CD4-positive, alpha-beta T cell treated with Interleukin-15 for 4 hours (primary cell): ENCODE results near the gene LENEP.

ENCODE experiments used
- DNase-seq: peaks from one replicate; pipeline ENCODE4 v3.0.0-alpha.2; 2020; ENCODE audit warnings: low spot score

The LENEP gene

DNA sequence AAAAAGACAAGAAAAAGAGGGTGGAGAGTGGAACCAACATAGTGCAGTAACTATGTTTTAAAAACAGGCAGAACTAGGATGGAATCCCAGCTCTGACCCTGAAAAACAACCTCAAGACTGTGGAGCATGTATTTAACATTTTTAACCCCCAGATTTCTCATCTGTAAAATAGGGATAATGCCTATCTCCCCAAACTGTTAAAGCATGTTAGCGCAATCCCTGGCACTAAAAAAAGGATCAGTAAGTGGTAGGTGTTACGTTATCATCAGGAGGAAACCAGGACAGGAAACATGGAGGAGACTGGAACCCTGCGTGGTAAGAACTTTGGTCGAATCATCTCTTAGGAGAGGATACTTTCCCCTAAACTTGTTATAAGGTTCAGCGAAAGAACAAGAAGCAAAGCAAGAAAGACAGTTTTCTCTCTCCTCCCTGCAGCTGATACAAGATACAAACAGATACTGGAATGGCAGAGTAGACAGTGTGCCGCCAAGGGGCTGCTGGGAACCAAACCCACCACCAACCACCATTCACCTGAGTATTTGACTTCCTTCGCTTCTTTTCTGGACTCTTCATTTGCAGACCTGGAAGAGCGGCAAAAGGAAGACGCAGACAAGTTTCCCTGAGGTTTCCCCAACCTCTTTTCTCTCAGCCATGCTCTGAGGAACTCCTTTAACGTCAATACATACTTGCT is 32.8 kb upstream of the LENEP start:
- no peak for DNase-seq

GRCh38 chr1:154961207-154962155 is 31.9 kb upstream of the LENEP start, which contains the start of gene PYGO2:
Gene PYGO2 (minus strand): TSS chr1:154961782. CDS start chr1:154961576, 206 bp downstream.
- peak; percentile 78 for DNase-seq

DNA sequence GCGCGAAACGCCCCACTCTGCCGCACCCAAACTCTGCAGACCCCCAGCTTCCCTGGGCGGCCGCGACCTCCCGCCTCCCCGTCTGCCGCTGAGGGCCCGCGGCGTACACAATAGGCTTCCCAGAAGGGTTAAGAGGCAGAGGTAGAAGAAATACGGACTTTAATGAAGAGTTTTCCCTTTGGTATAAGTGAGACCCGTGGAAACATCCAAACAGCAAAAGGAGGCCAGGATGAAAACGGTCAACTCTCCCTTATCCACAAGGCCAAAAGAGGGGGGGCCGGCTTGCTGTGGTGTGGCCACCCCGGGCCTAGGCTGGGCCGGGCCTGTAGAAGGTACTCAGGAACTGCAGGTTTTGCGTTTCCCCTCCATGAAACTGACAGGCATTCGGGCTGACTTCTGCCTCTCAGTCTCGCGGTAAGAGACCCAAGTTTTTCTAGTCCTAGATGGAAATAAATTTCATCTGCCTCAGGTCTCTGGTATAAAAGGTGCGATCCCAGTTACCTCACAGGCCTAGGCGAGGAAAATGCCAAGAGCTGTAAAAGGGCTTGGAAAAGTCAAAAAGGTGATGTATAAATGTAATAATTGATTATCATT is 31.1 kb upstream of the LENEP start:
- DNase-seq = no peak

DNA sequence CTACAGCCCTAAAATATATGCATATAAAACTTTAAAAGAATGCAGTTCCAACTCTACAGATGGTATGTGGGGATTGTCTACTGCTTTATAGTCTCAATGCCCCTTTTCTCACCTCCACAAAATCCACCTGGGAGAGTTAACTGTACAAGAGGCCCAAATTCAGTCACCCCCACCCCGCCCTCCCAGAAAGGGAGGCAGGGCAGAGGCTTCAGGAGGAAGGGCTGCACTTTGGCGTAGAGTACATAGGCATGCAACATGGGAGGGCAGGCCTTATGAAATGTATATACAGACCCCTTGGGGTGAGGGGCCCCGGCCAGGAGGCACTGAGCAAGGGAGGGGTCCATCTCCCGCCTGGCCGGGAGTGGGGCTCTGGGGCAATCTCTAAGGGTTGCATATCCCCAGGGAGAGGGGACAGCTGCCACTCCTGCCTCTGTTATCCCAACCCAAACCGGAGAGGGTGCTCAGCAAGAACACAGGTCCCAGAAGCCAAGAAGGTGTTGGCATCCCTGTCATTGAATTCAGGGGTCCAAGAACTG is 30.5 kb upstream of the LENEP start:
- no peak for DNase-seq

- no peak for DNase-seq
Measured at GRCh38 chr1:154963643-154964042, 29.7 kb upstream of the LENEP start.

DNA sequence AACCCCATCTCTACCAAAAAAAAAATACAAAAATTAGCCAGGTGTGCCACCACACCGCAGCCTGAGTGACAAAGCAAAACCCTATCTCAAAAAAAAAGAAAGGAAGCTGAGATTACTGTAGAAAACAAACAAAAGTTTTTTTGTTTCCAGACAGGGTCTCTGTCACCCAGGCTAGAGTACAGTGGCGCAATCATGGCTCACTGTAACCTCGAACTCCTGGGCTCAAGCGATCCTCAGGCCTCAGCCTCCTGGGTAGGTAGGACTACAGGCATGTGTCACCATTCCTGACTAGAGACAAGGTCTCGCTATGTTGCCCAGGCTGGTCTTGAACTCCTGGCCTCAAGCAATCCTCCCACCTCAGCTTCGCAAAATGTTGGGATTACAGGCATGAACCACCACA is 29.0 kb upstream of the LENEP start:
- DNase-seq = no peak

DNA sequence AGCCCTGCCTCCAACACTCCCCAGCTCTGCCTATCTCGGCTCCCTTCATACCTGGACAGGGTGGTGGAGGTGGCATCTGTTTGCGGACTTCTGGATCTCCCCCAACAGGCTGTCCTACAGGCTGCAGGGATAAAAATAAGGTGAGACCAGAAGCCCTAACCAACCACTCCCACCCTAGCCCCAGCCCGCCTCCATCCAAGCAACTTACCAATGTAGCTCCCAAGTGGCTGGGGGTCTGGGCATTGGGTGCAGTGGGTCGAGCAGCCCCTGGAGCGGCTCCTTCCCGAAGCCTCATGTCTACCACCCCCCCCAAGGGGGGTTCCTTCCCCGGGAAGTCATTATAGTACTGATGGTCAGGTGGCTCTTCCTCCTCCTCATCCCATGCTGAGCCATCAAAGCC is 27.3 kb upstream of the LENEP start:
- no peak for DNase-seq

DNA sequence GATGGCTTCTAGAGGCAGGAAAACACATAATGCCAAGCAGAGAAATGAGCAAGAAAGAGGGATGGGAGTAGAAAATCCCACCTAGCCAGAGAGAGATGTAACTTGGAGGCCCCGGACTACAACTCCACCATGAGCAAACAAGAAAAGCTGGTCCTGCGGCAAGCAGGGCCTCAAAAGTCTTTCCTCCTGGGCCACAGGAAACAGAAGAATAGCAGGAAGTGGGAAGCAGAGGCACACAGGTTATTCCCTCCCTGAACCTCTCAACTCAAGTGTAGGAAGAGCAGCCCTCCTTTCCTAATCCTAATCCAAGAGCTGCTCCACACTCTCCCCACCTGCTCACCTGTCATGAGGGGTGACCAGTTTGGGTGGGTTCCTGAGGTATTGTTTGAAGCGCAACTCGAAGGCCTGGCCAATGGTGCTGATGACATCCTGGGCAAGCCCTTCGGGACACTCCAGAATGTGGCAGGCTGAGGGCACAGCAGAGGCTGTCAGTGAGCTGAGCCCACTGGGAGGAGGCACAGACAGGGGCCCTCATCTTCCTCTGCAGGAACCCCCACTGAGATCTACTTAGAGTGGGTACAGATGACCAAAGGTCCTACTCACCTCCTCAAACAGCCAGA is 25.9 kb upstream of the LENEP start:
- DNase-seq = no peak

GRCh38 chr1:154968731-154969130 is 24.7 kb upstream of the LENEP start:
- DNase-seq = no peak

GRCh38 chr1:154969246-154969645 is 24.1 kb upstream of the LENEP start:
- no peak for DNase-seq

DNA sequence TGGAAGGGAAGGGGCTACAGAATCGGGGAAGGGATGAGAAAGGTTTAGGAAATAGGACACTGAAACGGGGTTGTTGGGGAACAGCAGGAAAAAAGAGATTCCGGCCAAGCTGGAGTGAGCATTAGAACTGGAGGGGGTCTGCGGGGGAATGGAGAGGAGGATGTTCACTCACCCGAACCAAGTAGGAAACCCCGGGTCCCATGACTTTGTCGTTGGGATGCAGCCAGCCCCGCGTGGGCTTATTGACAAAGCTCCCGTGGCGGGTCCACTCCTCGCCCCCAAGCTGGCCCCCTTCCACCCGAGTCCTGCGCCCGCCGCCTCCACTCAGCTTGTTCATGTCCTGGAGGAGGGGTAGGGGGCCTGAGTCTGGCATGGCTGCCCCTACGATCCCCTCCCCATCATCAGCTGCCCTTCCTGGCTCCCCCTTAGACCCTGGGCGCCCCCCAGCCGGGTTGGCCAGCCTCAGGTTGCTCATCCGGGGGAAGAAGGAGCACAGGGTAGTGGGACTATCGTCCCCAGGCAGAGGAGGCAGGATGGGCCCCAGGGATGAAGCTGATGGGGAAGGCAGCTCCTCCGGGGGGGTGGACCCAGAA is 23.4 kb upstream of the LENEP start:
- DNase-seq = no peak

DNA sequence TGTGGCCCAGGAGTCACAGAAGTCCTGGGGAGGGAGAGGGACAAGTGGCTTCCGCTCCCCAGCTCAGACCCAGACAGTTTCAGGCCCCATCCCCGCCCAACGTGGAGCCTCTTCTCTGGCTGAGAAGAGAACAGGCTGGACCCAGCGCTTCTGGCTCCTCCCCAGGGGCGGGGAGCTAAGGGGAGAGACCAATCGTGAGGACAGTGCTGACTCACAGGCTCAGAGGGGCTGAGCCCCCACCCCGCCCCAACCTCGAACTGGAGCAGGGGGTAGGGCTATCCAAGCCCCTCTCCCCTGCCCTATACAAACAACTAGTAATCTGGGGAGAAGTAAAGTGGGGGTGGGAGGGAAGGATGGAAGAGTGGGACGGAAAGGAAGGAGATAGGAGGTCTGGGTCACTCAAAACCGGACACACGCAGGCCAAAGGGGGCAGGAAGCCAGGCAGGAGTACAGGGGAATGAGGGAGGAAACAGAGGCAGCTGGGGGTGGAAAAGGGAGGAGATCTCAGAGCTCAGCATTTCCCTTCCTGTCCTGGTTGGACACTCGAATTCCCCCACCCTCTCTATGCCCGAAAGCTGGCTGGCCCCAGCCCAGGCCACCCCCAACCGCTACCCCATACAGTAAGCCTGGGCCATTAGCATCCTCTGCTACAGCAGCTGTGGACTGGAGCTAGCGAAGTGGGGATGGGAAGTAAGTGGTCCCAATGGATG is 22.6 kb upstream of the LENEP start, which contains the start of gene SHC1:
TSS of gene SHC1 (minus strand) at position 117 of the 710 bp plus-strand sequence. CDS start 221 bp downstream, outside the sequence.
- DNase-seq = peak; percentile 29

GRCh38 chr1:154971341-154971998 is 21.9 kb upstream of the LENEP start:
- DNase-seq = no peak

DNA sequence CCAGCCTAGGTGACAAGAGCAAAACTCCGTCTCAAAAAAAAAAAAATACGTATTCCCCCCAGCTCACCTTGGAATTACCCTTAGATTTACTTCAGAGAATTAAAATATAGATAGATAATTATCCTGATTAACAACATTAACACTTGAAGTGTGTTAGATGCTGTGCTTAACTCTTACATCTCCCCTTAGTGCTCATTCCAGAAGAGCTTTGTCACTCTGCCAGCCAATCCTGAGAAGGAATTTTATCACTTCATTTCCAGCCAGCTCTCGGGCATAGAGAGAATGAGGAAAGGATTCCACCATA is 21.2 kb upstream of the LENEP start:
- DNase-seq = no peak

DNA sequence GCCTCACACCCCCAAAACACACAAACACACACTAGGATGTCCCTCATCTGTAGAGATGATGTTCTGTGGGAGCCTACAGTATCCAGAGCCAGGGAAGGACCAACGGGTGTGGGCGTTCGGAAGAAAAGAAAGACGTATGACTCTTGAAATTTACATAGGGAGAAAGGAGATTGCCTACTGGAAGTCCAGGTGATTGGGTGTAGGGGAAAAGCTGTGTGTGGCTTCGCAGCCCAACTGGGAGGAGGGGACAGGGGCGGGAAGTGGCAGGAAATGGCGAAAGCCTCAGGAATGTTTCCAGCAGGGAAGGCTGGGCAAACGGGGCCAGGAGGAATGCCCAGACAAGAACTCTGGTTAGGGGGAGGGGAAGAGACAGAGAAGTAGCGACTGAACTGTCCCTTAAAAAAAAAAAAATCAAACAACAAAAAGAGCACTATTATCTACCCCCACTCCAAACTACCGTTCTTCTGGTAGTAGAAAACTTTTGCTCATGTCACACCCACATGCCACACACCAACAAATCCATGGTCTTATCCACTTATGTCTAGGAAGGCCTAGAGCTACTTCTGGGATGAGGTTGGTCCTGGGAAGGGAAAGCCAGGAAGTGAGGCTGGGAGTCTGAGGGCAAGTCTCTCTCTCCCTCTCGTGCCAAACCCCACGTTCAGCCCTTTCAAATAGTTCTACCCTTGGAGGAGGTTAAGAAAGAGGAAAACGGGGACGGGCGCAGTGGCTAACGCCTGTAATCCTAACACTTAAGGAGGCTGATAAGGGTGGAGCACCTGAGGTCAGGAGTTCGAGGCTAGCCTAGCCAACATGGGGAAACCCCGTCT is 20.7 kb upstream of the LENEP start:
- DNase-seq = no peak

DNA sequence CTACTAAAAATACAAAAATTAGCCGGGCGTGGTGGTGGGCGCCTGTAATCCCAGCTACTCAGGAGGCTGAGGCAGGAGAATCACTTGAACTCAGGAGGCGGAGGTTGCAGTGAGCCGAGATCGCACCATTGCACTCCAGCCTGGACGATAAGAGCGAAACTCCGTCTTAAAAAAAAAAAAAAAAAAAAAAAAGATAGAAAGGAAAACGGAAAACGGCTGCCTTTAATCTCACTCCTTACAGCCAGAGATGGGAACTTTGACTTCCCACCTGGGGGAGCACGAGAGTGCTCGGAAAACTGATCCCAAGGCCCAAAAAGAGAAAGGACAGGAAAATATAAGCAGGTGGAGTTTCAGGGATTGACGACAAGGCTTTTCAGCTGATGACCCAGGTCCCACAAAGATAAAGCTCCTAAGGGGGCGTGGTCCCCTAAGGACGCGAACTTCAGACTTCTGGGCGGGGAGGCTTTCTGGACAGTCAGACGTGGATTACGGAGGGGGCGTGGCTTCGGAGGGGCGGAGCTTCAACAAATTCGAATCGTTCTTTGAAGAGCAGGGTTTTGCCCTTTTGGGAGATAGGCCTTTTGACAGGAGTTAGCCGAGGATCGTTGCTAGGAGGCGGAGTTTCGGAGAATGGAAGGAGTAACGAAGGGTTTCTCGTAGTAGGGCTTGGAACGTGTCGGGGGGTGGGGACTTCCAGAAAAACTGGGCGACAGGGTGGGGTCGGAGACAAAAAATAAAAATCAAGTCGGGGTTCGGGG is 19.9 kb upstream of the LENEP start:
- DNase-seq = peak; percentile 92

GRCh38 chr1:154974102-154974807 is 19.1 kb upstream of the LENEP start, which contains the start of gene CKS1B:
Gene CKS1B (plus strand): TSS chr1:154974681. CDS start chr1:154974746, 65 bp downstream.
- peak; percentile 99 for DNase-seq

GRCh38 chr1:154974808-154975408 is 18.5 kb upstream of the LENEP start:
- peak; percentile 95 for DNase-seq
